GM10847 (cell line): ENCODE results near the gene GNG4.

Experiments used
- POLR2A ChIP-seq: IDR thresholded peaks from 2 replicates; pipeline ENCODE4 v1.6.1; 2011; ENCODE audit not compliant: insufficient read length; ENCODE audit errors: extremely low read depth

GNG4 gene

GRCh38 chr1:235639226-235640205 lies 10.1 kb downstream of the GNG4 start:
- TF ChIP-seq POLR2A: no peak

DNA sequence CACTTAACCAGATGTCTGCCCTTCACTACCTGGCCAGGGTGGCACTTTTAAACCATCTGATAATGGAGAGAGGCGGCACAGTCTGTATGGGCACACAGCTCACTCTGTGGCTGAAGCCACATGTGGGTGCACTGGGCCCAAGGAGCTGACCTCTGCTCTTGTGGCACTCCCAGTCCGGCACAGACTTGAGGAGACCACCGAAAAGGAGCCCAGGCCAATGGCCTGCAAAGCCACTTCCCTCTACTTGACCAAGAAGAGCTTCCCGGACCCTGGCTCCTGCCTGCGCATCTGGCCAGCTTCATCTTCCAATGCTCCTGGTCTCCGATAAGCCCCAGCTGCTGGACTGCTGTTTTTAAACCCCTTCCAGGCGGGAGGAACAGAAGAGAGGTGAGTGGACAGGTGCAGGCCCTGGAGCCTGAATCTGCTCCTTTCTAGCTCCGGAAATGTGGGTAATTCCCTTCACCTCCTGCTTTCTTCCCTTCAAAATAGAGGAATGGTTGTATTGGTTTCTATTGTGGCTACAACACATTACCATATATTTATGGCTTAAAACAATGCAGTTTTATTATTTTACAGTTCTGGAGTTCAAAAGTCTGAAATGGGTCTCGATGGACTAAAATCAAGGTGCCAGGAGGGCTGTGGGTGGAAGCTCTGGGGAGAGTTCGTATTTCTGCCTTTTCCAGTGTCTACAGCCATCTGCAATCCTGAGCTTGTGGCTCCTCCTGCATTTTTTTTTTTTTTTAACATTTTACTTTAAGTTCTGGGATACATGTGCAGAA lies 11.6 kb downstream of the GNG4 start:
- no peak for TF ChIP-seq POLR2A

GRCh38 chr1:235635938-235636662 lies 13.5 kb downstream of the GNG4 start:
- no peak for TF ChIP-seq POLR2A

DNA sequence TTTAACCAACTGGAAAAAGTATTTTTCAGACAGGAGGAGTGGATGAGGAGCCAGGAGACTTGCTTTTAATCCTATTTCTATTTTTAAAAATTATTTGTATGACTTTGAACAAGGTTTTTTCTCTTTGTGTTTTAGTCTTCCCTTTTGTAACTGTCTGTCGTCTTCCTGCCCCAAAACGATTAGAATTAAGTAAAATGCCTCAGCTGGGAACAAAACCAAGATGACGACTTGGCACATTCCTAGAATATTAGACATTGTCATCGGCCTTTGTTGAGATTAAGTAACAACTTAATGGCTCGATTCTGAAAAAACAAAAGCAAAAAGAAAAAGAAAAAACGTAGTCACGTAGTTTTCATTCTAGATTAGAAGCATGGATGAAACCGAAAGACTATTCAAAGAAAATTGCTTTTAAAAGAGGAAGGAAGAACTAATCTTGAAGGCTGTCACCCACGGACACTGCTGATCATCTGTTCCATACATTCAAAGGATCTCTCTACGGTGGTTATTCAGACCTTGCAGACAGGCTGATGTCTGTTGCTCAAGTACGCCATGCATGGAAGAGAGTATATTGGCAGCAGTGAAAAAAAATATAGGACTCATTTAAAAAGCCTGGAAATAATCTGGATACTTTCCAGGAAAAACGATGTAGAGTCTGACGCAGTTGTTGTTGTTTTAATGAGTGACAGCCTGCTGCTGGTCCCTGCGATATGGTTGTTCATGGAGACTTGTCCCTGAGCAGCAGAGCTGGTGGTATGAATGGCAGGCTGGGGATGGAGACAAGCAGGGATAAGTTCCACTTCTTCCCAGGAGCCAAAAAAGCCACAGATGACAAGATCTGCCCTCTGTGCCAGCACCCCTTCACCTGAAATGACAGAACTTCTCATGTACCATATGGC lies 16.8 kb downstream of the GNG4 start:
- no peak for TF ChIP-seq POLR2A

- no peak for TF ChIP-seq POLR2A
These were observed 17.8 kb downstream of the GNG4 start for GRCh38 chr1:235631816-235632215.

DNA sequence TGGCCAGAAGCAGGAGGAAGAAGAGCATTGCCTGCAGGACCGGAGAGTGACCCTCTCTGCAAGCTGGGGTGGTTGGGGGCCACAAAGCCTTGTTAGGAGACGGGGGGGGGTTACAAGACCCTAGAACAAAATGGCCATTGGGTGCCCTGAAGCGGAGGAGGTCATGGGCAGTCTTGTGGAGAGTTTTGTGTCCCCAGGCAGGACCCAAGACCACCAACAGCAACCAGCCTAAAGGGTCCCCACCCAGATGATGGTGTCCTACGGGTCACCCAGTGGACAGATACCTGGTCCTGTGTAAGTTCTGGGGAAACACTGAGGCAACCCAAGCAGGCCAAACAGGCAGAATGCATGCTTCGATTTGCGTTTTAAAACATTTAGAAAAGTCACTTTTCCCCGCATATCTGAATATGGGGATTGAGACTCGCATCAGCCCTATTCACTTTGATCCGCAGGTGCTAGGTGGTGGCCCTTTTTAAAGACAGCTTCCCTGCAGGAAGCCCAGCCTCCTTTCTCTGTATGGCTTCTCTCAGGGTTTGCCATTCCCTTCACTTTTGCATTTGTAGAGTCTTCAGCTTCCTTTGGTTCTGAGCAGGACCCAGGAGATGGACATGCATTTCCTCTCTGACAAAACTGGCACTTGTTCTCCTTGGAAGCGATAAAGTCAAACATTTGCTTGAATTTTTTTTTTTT lies 21.1 kb downstream of the GNG4 start:
- TF ChIP-seq POLR2A: no peak

DNA sequence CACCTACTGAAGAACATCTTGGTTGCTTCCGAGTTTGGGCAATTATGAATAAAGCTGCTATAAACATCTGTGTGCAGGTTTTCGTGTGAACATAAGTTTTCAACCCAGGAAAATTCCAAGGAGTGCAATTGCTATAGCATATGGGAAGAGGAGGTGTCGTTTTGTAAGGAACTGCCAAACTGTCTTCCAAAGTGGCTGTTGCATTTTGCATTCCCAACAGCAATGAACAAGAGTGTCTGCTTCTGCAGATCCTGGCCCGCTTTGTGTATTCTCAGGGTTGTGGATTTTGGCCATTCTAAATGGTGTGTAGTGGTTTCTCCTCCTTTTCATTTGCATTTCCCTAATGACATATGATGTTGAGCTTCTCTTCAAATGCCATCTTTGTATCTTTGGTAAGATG lies 23.8 kb downstream of the GNG4 start:
- TF ChIP-seq POLR2A: no peak

- no peak for TF ChIP-seq POLR2A
These were observed 24.2 kb downstream of the GNG4 start for GRCh38 chr1:235625340-235625739.

DNA sequence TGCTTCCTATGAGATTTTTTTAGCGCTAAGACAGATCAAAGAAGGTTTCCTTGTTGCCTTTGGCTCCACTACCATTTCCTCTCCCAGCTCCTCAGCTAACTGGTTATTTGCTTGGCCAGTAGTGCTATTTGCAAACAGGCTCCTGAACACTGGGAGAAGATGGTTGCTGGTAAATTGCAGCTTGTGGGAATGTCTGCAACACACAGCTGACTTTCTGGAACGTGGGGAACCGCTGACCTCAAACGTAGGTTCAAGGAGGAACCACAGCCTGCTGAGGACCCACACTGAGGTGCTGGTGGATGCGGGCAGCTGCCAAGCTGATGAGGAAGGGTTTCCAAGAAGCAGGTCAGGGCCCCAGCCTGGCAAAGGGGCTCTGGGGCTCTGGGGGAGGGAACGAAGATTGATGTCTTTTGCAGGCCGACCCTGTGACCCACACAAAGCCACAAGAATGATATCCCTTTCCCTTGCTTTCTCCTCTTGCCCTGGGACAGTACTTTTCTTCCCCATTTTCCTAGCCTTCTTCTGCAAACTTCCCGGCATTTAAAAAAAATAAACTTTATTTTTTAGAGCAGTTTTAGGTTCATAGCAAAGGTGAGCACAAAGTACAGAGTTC lies 24.8 kb downstream of the GNG4 start:
- no peak for TF ChIP-seq POLR2A

- no peak for TF ChIP-seq POLR2A
These were observed 26.4 kb downstream of the GNG4 start for GRCh38 chr1:235622936-235623779.

DNA sequence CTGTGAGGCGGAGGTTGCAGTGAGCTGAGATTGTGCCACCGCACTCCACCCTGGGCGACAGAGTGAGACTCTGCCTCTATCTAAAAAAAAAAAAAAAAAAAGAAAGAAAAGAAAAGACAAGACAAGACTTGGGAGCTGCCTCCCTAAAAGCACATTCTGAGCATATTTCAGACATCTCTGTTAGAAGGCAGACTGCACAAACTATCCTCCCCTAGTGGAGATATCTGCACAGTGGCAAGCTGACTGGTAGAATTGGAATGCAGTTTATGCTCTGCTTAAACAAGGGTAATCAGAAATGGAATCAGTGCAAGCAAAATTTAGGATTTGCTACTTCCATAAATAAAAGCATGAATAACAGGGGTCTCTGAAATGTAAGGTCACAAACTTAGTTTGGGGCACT lies 31.8 kb downstream of the GNG4 start:
- no peak for TF ChIP-seq POLR2A

- no peak for TF ChIP-seq POLR2A
These were observed 32.4 kb downstream of the GNG4 start for GRCh38 chr1:235617140-235617539.
